HG02943 (cell line): ENCODE results near the gene MSH3.
A peak's percentile ranks its signal among the peaks of the same experiment; 100 is the strongest.
"Not testable (repeated sequence)": the region's sequence is repeated elsewhere in the genome, so short reads cannot be mapped to it uniquely, and the experiment has no call there.

Experiments
- ATAC-seq: cut with Tn5 transposase; IDR thresholded peaks from one replicate; pipeline ENCODE4 v1.9.1; 2021; ENCODE audit warnings: mild to moderate bottlenecking, low read depth, moderate library complexity; ENCODE audit not compliant: unreplicated experiment

MSH3 gene

DNA sequence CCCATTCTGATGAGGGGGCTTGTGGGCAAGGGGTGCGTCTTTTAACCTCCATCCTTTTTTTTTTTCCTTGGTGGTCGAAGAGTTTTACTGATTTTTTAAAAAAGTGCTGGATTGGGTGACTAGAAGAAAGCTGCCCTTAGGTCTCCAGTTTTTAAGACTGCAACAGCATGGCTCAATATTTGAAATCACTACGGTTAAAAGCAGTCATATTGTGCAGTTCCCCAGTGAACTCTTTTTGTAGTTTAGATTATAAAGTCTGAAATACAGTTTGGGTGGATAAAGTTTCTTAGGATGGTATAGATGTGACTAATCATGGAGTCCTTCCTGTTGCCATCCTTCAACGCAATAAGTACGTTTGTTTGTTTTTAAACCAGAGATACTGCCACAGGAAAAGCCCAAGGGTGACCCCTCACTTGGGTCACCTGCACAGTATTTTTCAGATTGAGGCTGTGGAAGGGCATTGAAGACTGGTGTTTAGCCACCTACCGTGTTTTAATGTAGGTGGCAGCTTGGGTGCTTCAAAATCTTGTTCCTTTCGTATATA is 851 bp downstream of the MSH3 start:
- no peak for ATAC-seq

DNA sequence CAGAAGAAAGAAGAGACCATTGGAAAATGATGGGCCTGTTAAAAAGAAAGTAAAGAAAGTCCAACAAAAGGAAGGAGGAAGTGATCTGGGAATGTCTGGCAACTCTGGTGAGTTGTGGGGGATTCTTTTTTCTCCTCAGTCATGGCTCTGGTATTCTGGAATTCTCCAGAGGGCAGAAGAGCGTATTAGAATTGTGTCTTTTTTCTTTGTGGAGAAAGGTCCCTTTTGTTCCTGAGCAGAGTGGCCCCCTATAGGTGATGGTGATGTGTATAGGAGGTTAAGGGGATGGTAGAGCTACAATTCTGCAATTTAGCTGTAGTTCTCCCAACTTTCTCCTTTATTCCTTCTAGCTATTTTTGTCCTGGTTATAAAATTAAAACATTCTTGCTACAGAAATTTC is 2.0 kb downstream of the MSH3 start:
- no peak for ATAC-seq

DNA sequence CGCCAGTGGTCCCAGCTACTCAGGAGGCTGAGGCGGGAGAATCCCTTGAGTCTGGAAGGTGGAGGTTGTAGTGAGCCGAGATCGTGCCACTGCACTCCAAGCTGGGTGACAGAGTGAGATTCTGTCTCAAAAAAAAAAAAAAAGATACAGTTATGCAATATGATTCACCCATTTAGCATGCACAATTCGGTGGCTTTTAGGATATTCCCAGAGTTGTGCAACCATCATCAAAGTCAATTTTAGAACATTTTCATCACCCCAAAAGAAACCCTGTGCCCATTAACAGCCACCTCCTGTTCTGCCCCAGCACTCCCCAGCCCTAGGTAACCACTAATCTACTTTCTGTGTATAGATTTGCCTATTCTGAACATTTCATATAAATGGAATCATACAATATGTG is 4.7 kb downstream of the MSH3 start:
- no peak for ATAC-seq

DNA sequence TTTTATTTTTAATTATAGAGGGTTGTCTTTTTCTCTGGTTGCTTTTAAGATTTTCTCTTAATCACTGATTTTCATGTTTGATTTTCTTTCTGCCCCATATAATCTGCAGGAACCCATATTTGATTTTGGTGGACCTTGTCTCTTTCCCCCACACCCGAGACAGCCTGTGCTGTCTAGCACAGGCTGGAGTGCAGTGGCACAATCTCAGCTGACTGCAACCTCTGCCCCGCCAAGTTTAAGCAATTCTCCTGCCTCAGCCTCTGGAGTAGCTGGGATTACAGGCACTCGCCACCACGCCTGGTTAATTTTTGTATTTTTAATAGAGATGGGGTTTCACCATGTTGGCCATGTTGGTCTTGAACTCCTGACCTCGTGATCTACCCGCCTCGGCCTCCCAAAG is 6.2 kb downstream of the MSH3 start:
- ATAC-seq = not testable (repeated sequence)

DNA sequence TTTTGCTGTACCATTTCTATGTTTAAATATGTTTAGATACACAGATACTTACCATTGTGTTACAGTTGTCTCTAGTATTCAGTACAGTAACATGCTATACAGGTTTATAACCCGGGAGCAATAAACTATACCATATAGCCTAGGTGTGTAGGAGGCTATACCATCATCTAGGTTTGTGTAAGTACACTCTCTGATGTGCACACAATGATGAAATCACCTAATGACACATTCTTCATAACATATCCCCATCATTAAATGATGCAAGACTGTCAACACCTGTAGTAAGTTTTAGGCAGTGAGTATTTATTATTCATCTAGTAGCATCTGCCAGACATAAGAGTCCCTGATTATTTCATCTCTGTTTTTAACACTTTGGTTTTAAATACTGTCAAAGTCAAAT is 7.7 kb downstream of the MSH3 start:
- ATAC-seq = no peak

DNA sequence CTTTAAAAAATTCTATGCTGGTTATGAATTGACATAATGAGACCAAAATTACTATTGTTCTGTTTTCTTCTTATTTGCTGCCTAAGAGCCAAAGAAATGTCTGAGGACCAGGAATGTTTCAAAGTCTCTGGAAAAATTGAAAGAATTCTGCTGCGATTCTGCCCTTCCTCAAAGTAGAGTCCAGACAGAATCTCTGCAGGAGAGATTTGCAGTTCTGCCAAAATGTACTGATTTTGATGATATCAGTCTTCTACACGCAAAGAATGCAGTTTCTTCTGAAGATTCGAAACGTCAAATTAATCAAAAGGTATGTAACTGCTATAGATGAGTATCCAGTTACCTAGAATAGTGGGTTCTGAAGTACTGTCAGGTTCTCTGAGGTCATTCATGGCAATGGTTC is 10.6 kb downstream of the MSH3 start:
- ATAC-seq = no peak

DNA sequence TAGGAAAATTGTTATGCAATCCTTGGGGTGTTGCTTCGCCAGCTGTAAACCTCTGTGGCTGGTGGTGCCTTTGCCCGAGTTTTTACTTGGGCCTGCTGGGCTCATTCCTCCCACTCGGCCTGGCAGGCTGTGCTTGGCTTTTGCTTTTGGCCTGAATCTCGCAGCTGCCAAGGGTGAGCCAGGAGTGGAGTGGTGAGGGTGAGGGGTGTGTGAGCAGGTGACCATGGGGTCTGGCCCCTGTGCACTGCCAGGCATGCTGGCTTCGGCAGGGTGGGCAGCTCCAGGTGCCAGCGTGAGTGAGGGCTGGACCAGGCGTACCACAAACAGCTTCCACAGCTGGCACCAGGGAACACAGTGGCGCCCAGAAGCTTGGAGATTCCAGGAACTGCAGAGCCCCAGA is 12.9 kb downstream of the MSH3 start:
- ATAC-seq = no peak

DNA sequence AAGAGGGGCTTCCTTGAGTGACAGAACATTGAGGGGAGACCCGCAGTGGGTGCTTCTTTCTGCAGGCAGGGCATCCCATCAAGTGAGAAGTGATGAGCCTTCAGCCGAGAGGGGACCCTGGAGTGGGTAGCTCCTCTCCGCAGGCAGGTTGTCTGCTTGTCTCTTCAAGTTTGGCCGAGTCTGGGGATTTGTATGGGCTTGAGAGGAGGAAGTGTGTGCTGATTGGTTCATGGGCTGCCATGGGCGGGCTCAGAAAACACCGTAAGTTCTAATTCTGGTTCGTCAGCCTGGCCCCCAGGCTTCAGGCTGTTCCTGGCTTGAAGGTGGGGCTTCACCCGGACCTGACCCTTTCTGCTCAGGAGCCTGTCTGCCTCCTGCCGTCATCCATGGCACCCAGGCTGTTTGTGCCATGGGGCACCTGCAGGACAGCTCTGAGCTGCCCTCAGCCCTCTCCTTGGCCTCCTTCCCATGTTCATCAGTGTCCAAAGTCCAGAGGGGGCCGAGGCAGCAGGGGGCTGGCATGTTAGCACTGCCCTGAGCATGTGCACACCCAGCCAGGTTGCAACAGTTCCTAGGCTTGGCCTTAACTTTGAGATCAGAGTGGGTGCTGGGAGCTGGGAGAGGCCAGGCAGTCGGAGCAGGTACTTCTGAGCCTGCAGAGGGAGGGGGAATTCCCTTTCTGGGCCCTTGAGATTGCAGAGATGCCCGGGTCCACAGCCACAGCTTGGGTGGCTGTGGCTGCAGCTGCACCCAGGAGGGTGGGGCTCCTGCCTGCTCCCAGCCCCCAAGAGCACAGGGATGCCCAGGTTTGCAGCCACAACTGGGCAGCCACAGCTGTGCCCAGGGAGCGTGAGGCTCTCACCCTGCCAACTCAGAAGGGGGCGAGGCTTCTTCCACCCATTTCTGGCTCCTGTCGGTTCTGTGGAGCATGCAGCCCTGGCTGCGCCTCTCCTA is 13.8 kb downstream of the MSH3 start:
- ATAC-seq = peak; percentile 65

DNA sequence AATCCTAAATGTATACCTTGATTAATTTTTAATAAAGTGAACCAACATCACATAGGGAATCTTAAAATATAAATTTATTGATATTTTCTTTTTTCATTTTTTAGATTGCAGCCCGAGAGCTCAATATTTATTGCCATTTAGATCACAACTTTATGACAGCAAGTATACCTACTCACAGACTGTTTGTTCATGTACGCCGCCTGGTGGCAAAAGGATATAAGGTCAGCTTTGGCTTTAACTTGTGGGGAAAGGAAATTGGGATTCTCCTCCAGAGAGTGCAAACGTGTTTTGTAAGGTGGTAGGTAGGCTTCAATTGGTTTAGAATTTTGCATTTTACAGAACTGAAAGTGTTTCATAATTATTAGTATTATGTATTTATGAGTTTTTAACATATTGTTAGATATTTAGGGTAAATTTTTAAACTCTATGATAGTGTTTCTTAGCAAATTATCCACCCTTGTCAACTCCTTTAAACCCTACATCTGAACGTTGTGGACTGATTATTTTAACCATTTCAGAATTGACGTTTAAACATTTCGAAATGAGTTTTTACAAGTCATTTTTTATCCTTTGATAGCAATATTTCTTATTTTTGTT is 17.8 kb downstream of the MSH3 start:
- ATAC-seq = no peak

DNA sequence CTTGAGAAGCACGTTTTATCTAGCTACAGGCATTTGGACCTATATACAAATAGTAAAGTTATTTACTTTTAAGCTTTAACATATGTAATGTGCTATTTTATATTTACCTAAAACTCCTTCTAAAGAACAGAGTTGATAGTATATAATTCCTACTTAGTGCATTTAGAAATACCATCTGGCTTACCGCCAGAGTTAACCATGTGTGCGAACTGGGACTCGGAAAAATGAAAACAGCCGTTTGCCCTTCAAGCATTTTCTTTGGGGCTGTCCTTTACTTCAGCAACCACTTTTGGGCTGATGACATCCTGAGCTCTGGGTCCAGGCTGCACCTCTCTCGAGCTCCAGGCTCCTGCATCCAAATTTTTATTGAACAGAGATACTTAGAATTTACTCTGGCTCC is 22.3 kb downstream of the MSH3 start:
- no peak for ATAC-seq

DNA sequence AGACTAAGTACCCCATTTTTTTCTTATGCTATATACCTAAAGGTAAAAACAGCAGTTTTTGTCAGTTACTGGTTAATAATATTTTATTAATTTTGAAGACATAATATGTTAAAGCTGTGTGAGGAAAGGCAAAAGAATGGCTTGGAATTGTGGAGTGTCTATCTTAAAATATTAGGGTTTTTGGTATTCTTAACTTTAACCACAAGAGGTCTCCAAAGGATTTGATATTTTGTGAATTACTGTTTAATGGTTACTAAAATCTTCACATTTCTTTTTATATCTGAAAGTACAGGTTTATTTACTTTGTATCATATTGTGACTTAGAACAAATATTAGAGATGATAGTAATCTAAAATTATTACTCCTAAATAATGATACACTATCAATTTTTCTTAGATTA is 32.3 kb downstream of the MSH3 start:
- no peak for ATAC-seq

DNA sequence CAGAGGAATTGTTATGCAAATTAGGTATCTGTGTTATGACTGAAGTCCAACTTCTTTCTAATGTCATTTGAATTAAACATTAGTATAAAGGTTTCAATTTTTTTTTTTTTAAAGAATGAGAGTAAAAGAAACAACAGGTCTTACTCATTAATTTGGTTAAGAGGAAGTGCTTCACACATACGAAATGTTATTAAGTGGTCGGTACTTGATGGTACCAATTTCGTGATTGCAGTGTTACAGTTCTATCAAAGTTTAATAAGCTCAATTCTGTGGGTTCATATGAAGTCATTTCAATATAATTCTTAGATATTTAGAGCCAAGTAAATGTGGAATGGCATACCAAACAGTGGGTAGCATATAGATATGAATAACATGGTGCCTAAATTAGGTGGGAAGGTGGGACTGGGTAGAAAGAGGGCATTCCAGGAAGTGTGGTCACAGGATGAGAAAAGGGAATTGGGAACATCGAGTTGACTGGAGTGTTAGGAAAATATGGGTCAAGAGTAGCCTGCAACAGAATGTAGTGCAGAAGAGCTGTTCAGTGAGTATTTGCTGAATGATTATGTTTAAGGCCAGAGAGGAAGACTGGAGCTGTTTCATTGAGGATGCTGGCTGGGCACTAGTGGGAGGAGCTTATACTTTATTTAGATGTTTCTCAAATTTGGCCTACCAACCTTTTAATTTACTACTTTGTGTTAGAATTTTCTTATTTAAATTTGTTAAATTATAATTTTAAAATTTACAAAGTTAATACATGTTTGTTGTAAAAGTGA is 34.4 kb downstream of the MSH3 start:
- ATAC-seq = no peak

DNA sequence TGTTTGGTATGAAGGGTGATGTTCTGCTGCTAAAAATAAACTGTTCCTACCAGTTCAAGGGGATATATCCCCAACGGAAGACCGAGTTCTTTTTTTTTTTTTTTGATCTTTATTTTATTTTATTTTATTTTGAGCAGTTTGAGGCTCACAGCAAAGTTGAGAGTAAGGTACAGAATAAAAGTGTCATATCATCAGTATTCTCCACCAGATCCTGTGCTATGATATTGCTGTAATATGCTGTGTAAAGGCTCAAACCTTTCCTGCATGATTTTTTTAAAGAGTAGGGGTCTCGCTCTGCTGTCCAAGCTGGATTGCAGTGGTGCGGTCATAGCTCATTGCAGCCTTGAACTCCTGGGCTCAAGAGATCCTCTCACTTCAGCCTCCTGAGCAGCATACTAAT is 35.2 kb downstream of the MSH3 start:
- ATAC-seq = no peak

DNA sequence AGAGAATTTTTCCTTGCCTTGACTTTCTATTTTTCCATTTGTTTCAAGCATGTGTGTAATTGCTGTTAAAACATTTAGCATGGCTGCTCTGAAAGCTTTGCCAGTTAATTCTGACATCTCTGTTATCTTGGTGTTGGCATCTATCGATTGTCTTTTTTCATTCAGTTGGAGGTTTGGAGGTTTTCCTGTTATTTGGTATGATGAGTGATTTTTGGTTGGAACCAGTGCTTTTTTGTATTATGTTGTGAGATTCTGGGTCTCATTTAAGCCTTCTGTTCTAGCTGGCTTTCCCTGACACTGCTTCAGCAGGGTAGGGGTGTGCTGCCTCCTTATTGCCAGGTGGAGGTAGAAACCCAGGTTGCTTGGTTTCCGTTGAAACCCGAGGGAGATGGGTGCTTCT is 41.2 kb downstream of the MSH3 start:
- ATAC-seq = no peak

DNA sequence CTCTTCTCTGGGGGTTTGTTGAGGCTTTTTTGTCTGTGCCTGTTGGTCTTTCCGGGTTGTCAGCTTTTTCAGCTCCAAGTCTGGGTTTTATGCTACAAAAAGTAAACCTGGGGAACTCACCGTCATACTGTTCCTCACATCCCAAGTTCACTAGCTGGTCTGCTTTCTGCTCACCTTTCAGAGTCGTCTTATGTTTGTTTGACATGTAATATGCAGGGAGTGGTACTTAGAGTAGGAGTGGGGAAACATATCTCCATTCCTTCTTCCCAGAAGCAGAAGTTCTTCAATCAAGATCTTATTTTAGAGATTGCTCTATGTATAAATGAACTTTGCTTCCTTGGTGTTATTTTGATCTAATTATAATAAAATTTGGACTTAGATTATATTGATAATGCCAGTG is 42.0 kb downstream of the MSH3 start:
- ATAC-seq = no peak

DNA sequence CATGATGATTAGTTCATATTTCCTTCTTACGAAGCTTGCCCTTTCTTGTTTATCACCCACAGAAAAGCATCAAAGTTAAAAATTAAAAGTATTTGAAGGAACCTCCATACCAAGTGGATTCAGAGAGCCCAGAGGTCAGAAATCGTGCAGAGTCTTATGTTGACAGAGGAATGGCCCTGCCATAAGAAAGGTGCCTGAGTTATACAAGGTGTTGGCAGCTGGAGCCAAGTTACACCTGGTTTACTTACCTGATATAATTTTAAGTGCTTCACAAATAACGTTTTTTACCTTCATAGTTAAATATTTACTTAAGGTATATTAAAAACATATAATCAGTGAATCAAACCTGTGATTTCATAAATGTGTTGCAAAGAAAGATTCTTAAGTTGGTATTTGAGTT is 42.6 kb downstream of the MSH3 start:
- ATAC-seq = no peak

DNA sequence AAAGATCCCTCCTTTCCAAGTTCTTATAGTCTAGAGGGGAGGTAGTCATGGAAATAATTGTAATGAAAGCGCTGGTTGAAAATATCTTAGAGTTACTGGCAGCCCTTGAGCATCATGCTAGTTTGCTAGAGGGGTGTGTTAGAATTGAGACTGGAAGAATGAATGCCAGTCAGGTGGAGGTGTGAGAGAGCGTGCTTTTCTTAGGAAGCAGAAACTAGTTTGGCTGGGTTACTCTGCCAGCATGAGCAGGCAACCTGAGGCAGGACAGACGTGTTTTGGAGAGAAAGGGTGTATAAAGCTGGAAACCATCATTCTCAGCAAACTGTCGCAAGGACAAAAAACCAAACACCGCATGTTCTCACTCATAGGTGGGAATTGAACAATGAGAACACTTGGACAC is 43.9 kb downstream of the MSH3 start:
- ATAC-seq = no peak

DNA sequence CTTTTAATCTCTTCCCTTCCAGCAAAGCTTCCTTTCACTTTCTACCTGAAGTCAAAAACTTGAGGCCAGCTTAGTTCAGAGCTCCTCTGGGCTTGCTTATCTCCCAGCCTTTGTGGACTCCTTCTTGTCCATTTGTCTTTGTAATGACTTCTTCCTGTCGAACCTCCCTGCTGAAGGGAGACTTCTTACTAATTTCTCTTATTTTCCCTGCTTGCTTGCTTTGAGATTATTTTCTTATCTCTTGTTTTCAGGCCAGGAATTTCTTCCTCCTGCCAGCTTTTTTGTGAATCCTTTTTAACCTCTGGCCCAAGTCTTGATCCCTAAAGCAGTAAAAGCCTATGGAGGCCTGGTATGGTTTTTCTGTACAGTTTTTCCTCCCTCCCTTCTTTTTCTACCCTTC is 47.1 kb downstream of the MSH3 start:
- no peak for ATAC-seq

DNA sequence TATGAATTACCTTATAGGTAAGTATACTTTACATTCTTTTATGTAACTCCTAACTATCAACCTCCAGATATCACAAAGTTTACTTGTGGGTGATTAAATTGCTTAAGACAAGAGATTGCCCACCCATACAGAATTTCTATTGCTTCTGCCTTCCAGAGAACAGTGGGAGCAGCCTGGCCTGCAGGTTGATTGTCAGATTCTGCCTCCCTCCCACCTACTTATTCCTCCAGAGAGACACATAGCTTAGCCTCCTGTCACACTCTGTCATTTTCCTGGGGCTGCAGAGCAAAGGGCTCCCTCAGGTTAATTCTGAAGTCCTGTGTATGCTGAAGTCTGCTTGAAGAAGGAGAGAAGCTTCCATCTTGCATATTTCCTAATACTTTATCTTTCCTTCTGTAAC is 48.8 kb downstream of the MSH3 start:
- no peak for ATAC-seq

DNA sequence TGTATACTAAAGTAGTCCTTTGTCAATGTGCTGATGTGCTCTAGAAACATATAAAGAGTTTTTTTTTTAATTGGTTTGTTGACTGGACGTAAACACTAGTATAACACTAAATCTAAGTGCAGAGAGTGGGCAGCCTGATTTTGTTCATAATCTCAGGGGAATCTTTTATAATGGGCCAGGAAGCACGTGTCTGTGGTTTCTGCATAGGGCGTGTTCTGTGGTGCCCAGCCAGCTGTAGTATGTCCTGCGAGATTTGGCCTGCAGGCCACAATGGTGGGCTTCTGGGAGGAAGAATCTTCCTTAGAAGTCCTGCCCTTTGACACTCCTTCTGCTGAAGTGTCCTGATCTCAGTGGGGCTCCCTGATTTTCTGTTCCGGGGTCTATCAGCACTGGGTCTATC is 49.3 kb downstream of the MSH3 start:
- ATAC-seq = no peak

DNA sequence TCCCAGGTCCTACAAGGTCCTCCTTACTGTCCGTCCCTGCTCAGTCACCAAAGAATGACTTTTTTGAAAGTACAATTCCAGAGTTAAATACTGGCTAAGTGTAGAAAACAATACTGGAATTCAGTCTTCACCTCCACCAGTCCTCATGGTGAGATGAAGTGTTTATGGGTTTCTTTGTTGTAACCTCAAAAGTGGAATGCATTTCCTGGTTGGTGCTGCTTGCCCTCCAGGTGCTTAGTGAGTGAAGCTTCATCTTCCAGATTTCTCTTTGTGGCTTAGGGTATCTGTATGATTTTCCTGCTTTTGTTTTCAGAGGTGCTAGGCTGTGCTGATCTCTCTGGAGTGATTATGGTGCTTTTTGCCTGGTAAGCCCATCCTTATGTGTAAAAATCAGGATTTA is 49.8 kb downstream of the MSH3 start:
- ATAC-seq = no peak
